SHP77 treated with DMSO at 0.1 percent for 48 hours (cell line): ENCODE data around the gene GALE.
"Not testable (repeated sequence)": the region's sequence is repeated elsewhere in the genome, so short reads cannot be mapped to it uniquely, and the experiment has no call there.

Experiments
- DNase-seq: peaks from one replicate; lab custom pipeline; 2025; lab: John Stamatoyannopoulos, UW

Gene GALE

DNA sequence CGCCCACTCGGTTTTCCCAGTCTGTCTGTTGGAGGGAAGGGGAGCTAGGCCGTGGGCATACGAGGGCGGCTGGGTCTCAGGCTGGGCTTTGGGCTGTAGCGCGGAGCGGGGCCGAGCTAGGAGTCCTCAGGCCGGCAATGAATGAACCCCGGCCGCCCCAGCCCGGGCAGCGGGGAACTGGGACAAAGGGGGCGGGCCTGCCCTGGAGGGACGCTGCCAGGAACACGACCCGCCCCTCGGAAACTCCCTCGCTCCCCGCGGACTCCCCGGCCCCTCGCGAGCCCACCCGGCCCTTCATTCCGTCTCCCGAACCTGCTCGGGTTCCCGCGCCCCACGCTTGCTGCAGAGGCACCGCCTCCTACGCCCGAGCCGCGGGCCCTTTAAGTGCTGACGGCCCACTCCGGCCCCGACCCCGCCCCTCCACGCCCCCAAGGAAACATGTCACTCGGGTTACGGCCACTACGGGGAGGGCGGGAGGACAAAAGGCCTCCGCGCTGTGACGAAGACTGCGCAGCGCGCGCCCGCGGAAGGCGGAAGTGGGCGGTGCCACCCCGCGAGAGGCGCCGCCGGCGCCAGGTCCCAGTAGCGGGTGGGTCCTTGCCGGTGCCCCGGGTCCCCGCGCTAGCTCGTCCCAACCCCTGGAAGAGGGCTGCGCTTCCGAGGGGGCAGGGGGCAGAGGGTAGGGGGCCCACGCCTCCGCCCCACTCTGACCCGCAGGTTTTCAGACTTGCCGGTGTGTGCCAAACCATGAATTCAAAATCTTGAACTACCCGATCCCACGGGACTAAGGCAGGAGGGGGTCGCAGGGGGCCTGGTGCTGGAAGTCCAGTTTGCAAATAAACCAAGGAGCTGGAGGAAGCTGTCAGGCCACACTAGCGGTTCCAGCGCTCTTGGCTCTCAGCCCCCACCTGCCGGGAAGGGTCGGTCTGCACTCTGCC, at the start of gene GALE:
Gene GALE (minus strand): TSS at position 355 of the 938 bp plus-strand sequence. CDS start 1,747 bp downstream, outside the sequence.
- DNase-seq, result peak; percentile 72

DNA sequence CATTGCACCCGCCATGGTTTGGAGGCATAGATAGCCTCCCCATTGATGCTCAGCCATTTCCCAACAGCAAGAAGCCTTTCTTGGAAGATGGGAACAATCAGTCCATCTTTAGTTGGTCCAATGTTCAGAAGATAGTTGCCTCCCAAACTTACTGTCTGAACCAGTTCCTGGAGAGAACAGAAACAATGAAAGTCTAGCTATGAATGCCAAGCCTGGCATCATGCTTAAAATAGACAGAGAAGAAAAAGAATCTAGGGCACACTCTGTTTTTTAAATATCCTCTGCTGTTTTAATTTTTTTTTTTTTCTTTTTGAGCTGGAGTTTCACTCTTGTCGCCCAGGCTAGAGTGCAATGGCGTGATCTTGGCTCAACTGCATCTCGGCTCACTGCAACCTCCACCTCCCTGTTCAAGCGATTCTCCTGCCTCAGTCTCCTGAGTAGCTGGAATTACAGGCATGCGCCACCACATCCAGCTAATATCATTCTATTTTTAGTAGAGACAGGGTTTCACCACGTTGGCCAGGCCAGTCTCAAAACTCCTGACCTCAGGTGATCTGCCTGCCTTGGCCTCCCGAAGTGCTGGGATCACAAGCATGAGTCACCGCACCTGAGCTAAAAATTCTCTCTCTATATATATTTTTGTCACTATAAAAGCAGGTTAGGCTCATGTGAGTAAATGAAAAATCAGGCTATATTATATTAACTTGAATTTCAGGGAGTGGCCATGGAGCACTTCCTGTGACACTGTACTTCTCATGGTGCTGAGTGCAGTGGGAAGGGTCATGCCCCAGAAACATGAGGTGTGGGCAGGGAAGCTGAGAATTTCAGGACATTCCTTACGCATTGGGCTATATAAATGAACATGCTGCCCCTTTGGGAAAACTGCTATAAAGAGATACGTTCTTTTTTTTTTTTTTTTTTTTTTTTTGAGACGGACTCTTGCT, 48.4 kb upstream of the GALE start:
- DNase-seq, result no peak

DNA sequence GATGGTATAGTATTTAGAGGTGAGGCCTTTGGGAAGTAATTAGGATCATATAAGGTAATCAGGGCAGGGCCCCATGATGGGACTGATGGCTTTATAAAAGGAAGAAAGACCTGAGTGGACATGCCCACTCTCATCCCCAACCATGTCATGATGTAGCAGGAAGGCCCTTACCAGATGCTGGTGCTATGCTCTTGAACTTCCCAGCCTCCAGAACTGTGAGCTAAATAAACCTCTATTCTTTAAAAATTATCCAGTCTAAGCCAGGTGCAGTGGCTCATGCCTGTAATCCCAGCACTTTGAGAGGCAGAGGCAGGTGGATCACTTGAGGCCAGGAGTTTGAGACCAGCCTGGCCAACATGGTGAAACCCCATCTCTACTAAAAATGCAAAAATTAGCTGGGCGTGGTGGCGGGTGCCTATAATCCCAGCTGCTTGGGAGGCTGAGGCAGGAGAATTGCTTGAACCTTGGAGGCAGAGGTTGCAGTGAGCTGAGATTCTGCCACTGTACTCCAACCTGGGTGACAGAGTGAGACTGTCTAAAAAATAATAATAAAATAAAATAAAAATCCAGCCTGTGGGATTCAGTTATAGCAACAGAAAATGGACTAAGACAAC, 47.0 kb upstream of the GALE start:
- DNase-seq, result not testable (repeated sequence)

DNA sequence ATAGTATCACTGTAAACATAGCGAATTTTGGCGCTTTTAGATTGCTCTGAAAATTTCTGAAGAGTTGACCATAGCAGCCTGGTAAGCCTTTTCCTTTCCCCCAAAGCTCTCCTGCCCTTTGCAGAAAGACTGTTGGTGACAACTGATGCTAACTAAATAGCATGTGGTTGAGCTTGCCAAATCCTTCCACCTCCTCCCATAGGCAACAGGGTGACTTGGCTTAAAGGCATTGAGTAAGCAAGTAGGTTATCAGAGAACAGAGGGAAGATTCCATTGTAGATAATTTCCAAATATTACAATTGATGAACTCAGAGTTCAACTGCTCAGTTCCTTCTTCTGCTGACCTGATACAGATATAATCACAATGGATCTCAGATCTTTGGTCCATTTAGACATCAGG, 44.6 kb upstream of the GALE start:
- no peak for DNase-seq

DNA sequence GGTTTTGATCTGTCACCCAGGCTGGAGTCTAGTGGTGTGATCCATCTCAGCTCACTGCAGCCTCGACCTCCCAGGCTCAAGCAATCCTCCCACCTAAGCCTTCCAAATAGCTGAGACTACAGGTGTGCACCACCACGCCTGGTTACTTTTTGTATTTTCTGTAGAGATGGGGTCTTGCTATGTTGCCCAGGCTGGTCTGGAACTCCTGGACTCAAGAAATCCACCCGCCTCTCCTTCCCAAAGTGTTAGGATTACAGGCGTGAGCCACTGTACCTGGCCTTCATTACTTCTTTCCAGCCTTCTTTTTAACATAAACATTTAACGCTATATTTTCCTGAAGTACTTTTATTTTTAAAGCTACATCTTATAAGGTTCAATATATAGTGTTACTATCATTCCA, 43.1 kb upstream of the GALE start:
- no peak for DNase-seq

DNA sequence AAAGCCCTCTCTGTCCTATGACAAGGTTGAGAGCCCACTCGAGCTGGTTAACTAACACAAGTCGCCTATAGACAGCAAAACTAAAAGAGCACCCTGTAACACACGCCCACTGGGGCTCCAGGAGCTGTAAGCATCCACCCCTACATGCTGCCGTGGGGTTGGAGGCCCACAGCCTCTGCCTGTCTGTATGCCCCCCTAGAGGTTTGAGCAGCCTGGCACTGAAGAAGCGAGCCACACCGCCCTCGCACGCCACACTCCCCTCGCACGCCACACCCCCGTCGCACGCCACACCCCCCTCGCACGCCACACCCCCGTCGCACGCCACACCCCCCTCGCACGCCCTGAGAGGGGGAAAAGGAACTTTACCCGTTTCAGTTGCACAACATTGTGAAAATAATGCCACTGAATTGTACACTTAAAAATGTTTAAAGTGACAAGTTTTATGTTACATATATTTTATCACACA, 37.9 kb upstream of the GALE start:
- DNase-seq, result no peak

DNA sequence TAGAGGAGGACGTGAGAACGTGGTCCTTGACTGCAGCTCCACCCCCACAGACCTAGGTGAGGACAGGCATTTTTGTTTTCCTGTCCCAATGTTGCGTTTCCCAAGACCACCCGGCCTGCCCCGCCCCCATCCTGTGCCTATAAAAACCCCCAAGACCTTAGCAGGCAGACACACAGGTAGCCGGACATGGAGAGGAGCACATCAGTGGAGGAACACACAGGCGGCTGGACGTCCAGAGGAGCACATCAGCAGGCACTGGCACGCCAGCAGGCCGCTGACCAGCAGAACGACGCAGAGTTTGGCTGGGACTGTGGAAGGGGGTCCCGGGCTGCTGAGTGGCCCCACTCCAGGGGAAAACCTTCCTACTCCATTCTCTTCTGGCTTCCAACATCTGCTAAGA, 37.4 kb upstream of the GALE start:
- DNase-seq, result no peak

DNA sequence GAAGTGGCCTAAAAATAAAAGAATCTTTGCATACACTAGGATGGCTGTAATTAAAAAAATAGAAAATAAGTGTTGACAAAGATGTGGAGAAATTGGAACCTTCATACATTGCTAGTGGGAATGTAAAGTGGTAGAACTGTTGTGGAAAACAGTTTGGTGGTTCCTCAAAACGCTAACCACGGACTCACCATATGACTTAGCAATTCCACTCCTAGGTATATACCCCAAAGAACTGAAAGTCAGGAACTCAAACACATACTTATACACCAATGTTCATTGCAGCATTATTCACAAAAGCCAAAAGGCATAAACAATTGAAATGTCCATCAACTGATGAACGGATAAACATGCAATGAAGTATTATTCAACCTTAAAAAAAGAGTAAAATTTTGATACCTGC, 35.5 kb upstream of the GALE start:
- DNase-seq, result no peak

DNA sequence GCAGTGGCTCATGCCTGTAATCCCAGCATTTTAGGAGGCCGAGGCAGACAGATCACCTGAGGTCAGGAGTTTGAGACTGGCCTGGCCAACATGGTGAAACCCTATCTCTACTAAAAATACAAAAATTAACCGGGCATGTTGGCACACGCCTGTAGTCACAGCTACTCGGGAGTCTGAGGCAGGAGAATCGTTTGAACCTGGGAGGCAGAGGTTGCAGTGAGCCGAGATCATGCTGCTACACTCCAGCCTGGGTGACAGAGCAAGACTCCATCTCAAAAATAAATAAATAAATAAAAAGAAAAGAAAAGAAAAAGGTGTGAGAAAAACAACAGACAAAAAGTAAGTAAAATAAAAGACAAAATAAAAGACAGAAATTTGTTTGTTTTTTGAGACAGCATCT, 33.6 kb upstream of the GALE start:
- DNase-seq, result not testable (repeated sequence)

DNA sequence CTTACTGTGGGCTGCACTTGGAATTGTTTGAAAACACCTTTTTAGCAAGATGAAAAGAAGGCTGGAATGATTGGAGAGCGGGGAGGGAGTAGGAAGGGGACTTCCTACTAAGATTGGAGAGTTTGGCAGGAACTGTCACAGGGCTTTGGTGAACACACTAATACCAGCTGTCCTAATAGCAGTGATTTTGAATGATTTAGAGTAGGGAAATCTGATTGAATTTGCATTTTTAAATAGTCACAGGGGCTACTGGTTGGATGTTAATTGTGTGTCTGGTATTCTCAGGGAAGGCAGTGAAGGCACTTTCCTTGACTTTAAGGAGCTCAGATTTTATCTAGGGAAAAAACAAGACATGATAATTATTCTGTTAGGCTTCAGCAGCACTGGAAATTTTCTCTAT, 27.2 kb upstream of the GALE start:
- DNase-seq, result no peak

DNA sequence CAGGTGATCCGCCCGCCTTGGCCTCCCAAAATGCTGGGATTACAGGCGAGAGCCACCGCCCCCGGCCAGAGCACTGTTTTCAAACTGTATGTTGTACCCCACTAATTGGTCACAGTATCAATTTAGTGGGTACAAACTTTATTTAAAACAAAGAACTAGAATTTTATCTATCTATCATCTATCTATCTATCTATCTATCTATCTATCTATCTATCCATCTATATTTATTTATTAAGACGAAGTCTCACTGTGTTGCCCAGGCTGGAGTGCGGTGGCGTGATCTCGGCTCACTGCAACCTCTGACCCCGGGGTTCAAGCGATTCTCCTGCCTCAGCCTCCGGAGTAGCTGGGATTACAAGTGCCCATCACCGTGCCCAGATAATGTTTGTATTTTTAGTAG, 26.0 kb upstream of the GALE start:
- not testable (repeated sequence) for DNase-seq

DNA sequence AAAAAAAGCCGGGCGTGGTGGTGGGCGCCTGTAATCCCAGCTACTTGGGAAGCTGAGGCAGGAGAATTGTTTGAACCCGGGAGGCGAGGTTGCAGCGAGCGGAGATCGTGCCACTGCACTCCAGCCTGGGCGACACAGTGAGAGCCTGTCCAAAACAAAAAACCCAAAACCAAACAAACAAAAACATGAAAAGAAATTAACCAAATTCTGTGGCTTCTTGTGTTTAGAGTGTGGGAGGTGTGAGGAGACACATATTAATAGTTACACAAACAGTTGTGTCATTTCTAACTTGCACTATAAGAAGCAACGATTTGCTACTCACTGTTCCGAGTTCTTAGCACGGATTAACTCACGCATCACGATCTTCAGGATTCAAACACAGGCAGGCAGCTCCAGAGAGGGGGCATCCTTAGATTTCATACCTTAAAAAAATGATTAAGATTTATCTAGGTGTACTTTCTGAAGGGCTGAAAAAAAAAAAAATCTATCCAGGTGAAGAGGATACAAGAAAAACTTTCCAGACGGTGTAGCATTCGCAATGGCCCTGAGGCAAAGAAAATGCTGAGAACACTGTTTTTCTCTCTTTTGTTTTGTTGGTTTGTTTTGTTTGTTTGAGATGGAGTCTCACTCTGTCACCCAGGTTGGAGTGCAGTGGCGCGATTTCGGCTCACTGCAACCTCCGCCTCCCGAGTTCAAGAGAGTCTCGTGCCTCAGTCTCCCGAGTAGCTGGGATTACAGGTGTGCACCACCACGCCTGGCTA, 25.4 kb upstream of the GALE start:
- no peak for DNase-seq

DNA sequence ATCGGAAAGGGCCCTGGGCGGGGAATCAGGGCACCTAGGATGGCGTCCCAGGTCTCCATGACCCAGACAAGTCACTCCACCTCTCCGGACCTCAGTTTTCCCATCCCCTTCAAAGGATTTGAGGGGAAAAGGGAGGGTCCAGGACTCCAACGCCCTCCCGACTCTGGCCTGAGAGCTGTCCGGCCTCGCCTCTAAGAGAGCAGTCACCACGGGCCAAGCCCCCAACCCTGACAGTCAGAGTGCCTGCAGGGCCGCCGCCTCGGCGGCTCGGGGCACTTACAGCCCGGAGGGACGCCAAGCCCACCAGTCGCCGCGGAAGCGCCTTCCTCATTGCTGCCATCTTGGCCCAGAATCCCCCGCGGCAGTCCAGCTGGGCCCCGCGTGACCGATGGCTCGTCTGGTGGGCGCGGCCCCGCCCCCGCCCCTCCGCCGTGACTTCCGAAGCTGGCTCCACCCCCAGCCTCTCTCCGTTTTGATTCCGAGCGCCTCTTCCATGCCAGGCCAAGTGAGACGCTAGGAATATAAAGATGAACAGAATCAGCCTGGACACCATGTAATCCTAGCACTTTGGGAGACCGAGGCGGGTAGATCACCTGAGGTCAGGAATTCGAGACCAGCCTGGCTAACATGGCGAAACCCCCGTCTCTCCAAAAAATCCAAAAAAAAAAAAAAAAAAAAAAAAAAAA, 24.7 kb upstream of the GALE start, which contains the start of gene HMGCL:
Gene HMGCL (minus strand): TSS at position 354 of the 686 bp plus-strand sequence. CDS start 14 bp downstream, at position 340.
- DNase-seq, result peak; percentile 49

DNA sequence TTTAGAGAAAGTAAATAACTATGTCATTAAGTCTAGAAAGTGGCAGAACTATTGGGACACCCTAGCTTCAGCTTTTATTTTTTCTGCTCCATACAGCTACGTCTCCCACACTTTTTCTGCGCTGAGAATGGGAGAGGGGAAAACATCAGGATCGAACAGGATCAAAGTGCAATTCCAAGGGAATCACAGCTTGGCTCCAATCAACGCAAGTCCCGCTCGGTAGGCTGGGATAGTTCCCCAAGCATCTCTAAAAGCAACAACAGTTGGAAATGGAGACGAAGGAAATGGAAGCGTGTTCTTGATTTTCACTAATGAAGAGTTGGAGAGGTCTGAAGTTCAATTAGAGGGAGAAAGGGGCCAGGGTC, 24.1 kb upstream of the GALE start:
- DNase-seq, result no peak

DNA sequence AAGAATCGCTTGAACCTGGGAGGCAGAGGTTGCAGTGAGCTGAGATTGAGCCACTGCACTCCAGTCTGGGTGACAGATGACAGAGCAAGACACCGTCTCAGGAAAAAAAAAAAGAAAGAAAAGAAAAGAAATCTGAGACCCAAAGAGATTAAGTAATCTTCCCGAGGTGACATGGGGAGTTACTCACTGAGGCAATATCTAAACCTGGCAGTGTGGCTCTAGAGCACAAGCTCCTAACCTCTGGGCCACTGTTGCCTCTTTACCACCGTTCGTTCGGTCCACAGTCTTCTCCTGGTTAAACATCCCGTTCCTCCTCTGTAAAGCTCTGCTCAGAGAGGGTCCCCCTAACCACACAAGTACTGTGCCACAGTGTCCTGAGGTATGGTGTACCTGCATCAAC, 23.2 kb upstream of the GALE start:
- DNase-seq, result no peak

DNA sequence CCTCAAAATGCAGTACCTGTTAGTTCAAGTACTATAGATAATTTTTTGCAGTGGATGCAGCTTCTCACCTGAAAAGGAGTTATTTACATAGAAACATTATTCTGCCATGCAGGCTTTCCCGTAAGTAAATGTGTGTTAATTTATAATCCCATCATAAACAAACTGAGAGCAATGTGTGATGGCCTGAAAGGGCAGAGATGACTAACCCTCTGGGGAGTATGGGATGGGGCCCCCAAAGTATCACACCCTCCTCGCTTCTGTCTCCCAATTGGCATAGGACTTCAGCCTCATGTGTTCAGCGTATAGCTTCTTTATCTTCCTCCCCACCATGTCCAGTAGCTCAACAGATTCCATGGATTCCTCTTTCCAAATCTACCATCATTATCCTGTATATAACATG, 17.1 kb upstream of the GALE start:
- no peak for DNase-seq

DNA sequence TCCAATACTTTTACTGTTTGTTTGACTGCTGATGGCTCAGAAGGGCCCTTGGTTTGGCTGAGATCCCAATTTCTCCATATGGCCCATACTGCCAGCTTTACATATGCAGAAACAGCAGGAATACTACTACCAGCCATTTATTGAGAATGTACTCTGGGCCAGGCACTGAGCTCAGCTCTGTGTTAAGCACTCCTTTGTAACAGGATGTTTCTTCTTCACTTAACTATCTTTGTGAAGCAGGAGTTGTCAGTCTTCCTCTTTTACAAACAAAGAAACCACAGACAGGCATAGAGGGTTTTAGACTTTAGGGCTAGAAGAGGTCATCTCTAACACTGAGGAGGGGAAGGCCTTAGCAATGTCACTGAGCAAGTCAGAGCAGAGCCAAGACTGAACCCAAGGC, 16.4 kb upstream of the GALE start:
- no peak for DNase-seq

DNA sequence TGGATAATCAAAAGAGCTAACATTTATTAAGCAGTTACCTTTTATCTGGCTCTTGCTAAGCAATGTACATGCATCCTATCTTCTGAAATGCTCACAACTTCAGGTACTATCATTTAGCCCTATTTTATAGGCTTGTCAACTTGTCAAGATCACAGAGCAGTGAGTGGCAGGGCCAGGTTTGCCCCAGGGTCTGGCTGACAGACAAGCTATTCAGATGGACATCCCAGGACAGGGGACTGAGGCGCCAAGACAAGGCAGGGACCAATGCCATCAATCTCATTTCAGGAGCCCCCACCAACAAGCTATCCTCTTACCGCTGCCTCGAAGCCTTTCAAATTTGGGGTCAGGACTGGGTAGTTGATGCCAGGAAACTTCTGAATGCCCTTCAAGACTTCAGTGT, 15.8 kb upstream of the GALE start:
- DNase-seq, result no peak

DNA sequence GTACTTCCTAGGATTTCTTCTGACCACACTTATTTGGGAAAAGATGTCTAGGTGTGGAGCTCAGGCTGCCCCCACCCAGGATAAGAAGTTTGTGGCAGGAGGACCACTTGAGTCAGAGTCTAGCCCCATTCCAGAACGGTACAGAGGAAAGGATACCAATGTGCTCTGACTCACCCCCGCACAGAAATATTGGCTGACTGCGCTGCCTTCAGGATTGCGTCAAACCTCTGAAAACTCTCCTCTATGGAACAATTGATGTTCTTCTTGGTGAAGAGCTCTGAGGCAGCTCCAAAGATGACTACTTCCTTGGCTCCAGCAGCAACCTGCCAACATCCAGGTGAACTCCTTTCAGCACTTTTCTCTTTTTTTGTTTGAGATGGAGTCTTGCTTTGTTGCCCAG, 13.5 kb upstream of the GALE start:
- DNase-seq, result no peak

DNA sequence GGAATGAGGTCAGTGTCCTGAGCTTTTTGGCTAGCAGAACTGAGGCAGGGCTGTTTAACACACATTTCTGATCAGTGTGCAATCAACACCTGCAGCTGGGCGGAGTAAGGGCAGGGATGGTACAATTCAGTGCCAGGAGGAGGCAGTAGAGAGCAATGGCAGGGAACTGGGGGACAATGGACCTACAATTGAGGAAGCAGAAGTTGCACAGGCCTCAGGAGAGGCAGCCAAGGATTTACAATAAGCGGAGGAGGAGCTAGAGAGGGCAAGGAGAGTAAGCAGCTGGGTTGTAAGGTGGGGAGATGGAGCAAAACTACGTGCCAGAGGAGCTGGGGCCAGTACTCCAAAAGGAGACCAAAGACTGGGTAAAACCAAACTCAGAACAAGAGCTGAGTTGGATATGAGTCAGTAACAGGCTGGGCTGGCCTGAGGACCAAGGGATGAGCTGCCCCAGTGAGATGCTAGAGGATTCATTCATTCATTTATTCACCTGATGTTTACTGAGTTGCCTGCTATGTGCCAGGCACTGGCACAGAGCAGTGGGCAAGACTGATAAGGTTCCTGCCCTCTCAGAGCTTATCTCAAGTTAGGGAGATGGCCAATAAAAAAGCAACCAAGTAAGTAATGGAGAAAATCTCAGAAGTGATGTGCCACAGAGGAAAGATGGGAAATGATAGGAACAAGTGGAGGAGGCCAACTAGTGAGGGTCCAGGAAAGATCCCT, 10.4 kb upstream of the GALE start:
- DNase-seq, result no peak
